K562 (cell line): ENCODE data around the gene GATA6. TPM values are rescaled to one million over a fixed set of nuclear protein-coding genes. Genes with fewer than 3 reads are reported as not detected.

Experiments used
- ATAC-seq: fragments of 200-7000 bp; cut with Tn5 transposase; 3 replicates; pipeline ENCODE4 v1.9.1; 2020; ENCODE audit warnings: moderate library complexity
- BruUV-seq: library from RNA; stranded (reverse); fragments of 400-500 nt; replicated peaks from 2 replicates; lab custom pipeline; 2021; lab: Mats Ljungman, UMichigan
- CTCF ChIA-PET: fragments of 300-600 bp; formaldehyde crosslinking; extraction: SDS; loops from one replicate; lab custom pipeline; 2021; ENCODE audit warnings: low intra/inter-chr PET ratio; lab: Yijun Ruan, JAX
- POLR2A ChIA-PET: fragments of 300-600, 350-650 bp; sonication (Branson Sonifier 250); formaldehyde crosslinking; extraction: SDS; loops from one replicate; lab custom pipeline; 2021; ENCODE audit warnings: antibody characterized with exemption, inconsistent platforms; lab: Yijun Ruan, JAX
- DNase-seq, 4 experiments: peaks; one replicate each; pipeline versions ENCODE4 v3.0.0 to v3.0.0-alpha.2; 2011 to 2018; ENCODE audit warnings: low spot score in 3 of 4, mixed read lengths in 3 of 4; ENCODE audit errors: extremely low read depth in 1 of 4
- FAIRE-seq: peaks from 2 replicates; lab custom pipeline; 2011; peaks lifted over from hg19 to GRCh38; lab: Jason Lieb, UNC
- H2AFZ ChIP-seq: 2 replicates; pipeline ENCODE4 v1.6.0; 2011; ENCODE audit warnings: low read depth, low read length, control low read depth, inconsistent platforms
- H3K27ac ChIP-seq: fragments of 200-600 bp; 3 replicates; pipeline ENCODE4 v1.8.0; 2011; ENCODE audit warnings: low read depth, mild to moderate bottlenecking, control low read depth, inconsistent platforms, low read length, moderate library complexity, mixed read lengths; ENCODE audit errors: extremely low read depth
- H3K27me3 ChIP-seq, 2 experiments: fragments of 300-600 bp in 1 of 2; 2 replicates in 1 of 2; 3 replicates in 1 of 2; pipeline versions ENCODE4 v1.6.0 to v1.8.0; 2011; ENCODE audit warnings: inconsistent platforms in 2 of 2, low read length in 2 of 2, mild to moderate bottlenecking in 1 of 2, mixed read lengths in 1 of 2, moderate library complexity in 1 of 2; ENCODE audit not compliant: control insufficient read depth in 2 of 2, insufficient read depth in 2 of 2
- H3K36me3 ChIP-seq: fragments of 300-600 bp; 3 replicates; pipeline ENCODE4 v1.8.0; 2011; ENCODE audit warnings: mild to moderate bottlenecking, low read length, inconsistent platforms; ENCODE audit not compliant: control insufficient read depth, insufficient read depth
- H3K4me1 ChIP-seq, 2 experiments: fragments of 200-600 bp in 1 of 2; replicated peaks in 1 of 2; 2 replicates in 1 of 2; 3 replicates in 1 of 2; pipeline versions ENCODE4 v1.5.1 to v1.8.0; 2011; ENCODE audit warnings: inconsistent platforms in 2 of 2, low read length in 2 of 2, mild to moderate bottlenecking in 1 of 2, mixed read lengths in 1 of 2, moderate library complexity in 1 of 2; ENCODE audit not compliant: control insufficient read depth in 2 of 2, insufficient read depth in 2 of 2
- H3K4me2 ChIP-seq: 2 replicates; pipeline ENCODE4 v1.6.1; 2011; ENCODE audit warnings: low read length, control low read depth, inconsistent platforms, mixed read lengths; ENCODE audit not compliant: insufficient read depth
- H3K4me3 ChIP-seq: fragments of 200-600 bp; sonication (generic), shearing (Covaris generic); 2 replicates; pipeline ENCODE4 v1.5.1; 2016; ENCODE audit warnings: control low read depth, inconsistent platforms
- H3K79me2 ChIP-seq: fragments of 200-600 bp; 3 replicates; pipeline ENCODE4 v1.8.0; 2011; ENCODE audit warnings: low read length, inconsistent platforms; ENCODE audit not compliant: control insufficient read depth, insufficient read depth
- H3K9ac ChIP-seq, 2 experiments: 2 replicates each; pipeline versions ENCODE4 v1.6.0 to v1.6.1; 2011; ENCODE audit warnings: low read depth in 2 of 2, low read length in 2 of 2, control low read depth in 1 of 2, inconsistent platforms in 1 of 2, mild to moderate bottlenecking in 1 of 2, mixed read lengths in 1 of 2; ENCODE audit not compliant: insufficient read depth in 1 of 2
- H3K9me1 ChIP-seq: one replicate; pipeline ENCODE4 v1.6.0; 2011; ENCODE audit warnings: inconsistent platforms, mild to moderate bottlenecking, low read length, moderate library complexity; ENCODE audit not compliant: control insufficient read depth, insufficient read depth
- H3K9me3 ChIP-seq: replicated peaks from 2 replicates; pipeline ENCODE4 v1.5.1; 2011; ENCODE audit warnings: low read depth, low read length, inconsistent platforms; ENCODE audit not compliant: control insufficient read depth, insufficient read depth
- H4K20me1 ChIP-seq: replicated peaks from 2 replicates; pipeline ENCODE4 v1.6.1; 2011; ENCODE audit warnings: low read length, inconsistent platforms, mixed read lengths; ENCODE audit not compliant: control insufficient read depth, insufficient read depth
- MNT ChIP-seq, 2 experiments: fragments of 450-650 bp; conservative IDR thresholded peaks; 2 replicates each; pipeline ENCODE4 v1.6.1; 2017; ENCODE audit warnings: mild to moderate bottlenecking in 2 of 2, moderate library complexity in 2 of 2
- TAL1 ChIP-seq: fragments of 450-650 bp; IDR thresholded peaks from 2 replicates; pipeline ENCODE4 v1.6.1; 2016; ENCODE audit warnings: mild to moderate bottlenecking
- TCFL5 ChIP-seq: fragments of 250-450 bp; sonication (Bioruptor Pico); conservative IDR thresholded peaks from 2 replicates; pipeline ENCODE4 v1.6.1; 2021; ENCODE audit warnings: mild to moderate bottlenecking, moderate library complexity, matching md5 sums
- ZNF512 ChIP-seq: IDR thresholded peaks from 2 replicates; pipeline ENCODE4 v1.6.1; 2016; ENCODE audit warnings: missing genetic modification characterization, missing compliant biosample characterization
- WGBS: fragments of 100-300 bp; shearing (Covaris generic); methylation state at CpG from one replicate; pipeline ENCODE4 v1.1.6; 2016; ENCODE audit warnings: low coverage, mixed read lengths; ENCODE audit not compliant: insufficient coverage; ENCODE audit errors: missing lambda C conversion rate; 5-methylcytosine and 5-hydroxymethylcytosine counted together
- in situ Hi-C: fragments of 300-500 bp; cut with MboI; formaldehyde crosslinking; loops from 4 replicates; pipeline ENCODE4 v1.15.0; 2018; ENCODE audit warnings: inconsistent platforms, mixed read lengths
- intact Hi-C: fragments of 100-400 bp; cut with micrococcal nuclease; formaldehyde crosslinking; loops from 2 replicates; pipeline ENCODE4 v1.14.2; 2022
- polyA plus RNA-seq, 8 experiments: library from polyadenylated mRNA; depleted of rRNA in 4 of 8; stranded (reverse) in 5 of 8; unstranded in 3 of 8; fragments of >200 nt; fragmentation: Nextera tagmentation in 2 of 8; fragmentation: Illumina TruSeq in 1 of 8; extraction: Ambion mirVana in 2 of 8; extraction: Trizol in 1 of 8; gene quantifications; 2 replicates each; pipeline versions ENCODE4 v1.2.1 to v1.2.3, GENCODE V29; 2011 to 2014; ENCODE audit warnings: inconsistent platforms in 1 of 8, missing spikeins in 1 of 8
- total RNA-seq, 7 experiments: library from RNA; depleted of rRNA in 6 of 7; stranded (reverse); fragments of >200 nt in 6 of 7; fragmentation: Illumina TruSeq in 2 of 7; extraction: Trizol in 2 of 7; gene quantifications; 2 replicates each; pipeline versions ENCODE4 v1.2.1 to v1.2.3, GENCODE V29; 2011 to 2021; ENCODE audit warnings: low replicate concordance in 1 of 7

The GATA6 gene
- total and polyA plus RNA-seq, 9 of the 15 experiments (the other 6 are each of a cell fraction or from before 2014, with no cell fraction given) = 0.01 to 0.24 (median 0.16) TPM; not detected in 5

GRCh38 chr18:22128954-22129353 is 40.4 kb upstream of the GATA6 start:
- CTCF ChIA-PET = no interaction called here
- POLR2A ChIA-PET = interaction anchor here (0.9 to 1.6 kb wide), 3 partner anchors 9 to 15 kb away, joined by 3 to 4 read pairs (median 3); no protein-coding TSS in a partner anchor
- H4K20me1 ChIP-seq = no peaks in the 10 kb centered on the region
- no peak overlapping the region for H3K27ac ChIP-seq
- in situ Hi-C loops (no loop called here), intact Hi-C loops (no loop called here)
- no peaks in the 10 kb centered on the region for H3K9me1 ChIP-seq
- no peak for ATAC-seq
- no peaks in the 10 kb centered on the region for H3K79me2 ChIP-seq
- FAIRE-seq = no peak
- WGBS = 0% methylated on average over 5 of the region's 5 CpGs
- peaks cover 2 to 6% of the 10 kb centered on the region in 2 experiments; a peak in 2 of 5 replicates for H3K27me3 ChIP-seq
- no peaks in the 10 kb centered on the region for H3K4me1 ChIP-seq
- BruUV-seq = no TSS peak
- no peak overlapping the region for H3K4me3 ChIP-seq
- no peak overlapping the region for H3K4me2 ChIP-seq
- TF ChIP-seq TCFL5 (no peak), MNT (conservative IDR thresholded peaks at IDR 0.05) (no peak)
- H3K36me3 ChIP-seq = no peaks in the 10 kb centered on the region
- no peak overlapping the region for H3K9ac ChIP-seq
- no peak overlapping the region for H2AFZ ChIP-seq
- no peaks in the 10 kb centered on the region for H3K9me3 ChIP-seq
- DNase-seq = no peak

- no peaks in the 10 kb centered on the region for H3K9me1 ChIP-seq
- no peaks in the 10 kb centered on the region for H3K79me2 ChIP-seq
- BruUV-seq = no TSS peak
- H2AFZ ChIP-seq = no peak overlapping the region
- no peaks in the 10 kb centered on the region for H3K9me3 ChIP-seq
- no peak overlapping the region for H3K9ac ChIP-seq
- in situ Hi-C loops = no loop called here
- POLR2A ChIA-PET = interaction anchor here (0.6 to 1.6 kb wide), 3 partner anchors 10 to 85 kb away, joined by 3 to 4 read pairs (median 3); no protein-coding TSS in a partner anchor
- H3K27me3 ChIP-seq = peaks cover 2 to 6% of the 10 kb centered on the region in 2 experiments; a peak in 2 of 5 replicates
- H3K27ac ChIP-seq = no peak overlapping the region
- no peaks in the 10 kb centered on the region for H3K36me3 ChIP-seq
- no peaks in the 10 kb centered on the region for H3K4me1 ChIP-seq
- DNase-seq = no peak
- H3K4me3 ChIP-seq = no peak overlapping the region
- TF ChIP-seq TAL1 (no peak), ZNF512 (tag) (peak; percentile 74; the same call in 1 of the 2 replicates)
- TF ChIP-seq, all 486 proteins: peak for 1
- no peak overlapping the region for H3K4me2 ChIP-seq
- WGBS = 0% methylated on average over 1 of the region's 1 CpG
- CTCF ChIA-PET = no interaction called here
- FAIRE-seq (no peak), ATAC-seq (no peak)
- intact Hi-C loops = no loop called here
- no peaks in the 10 kb centered on the region for H4K20me1 ChIP-seq
Observed at GRCh38 chr18:22129778-22130177, 39.6 kb upstream of the GATA6 start.
